ENCODE measurements around the gene FAIM2.

FAIM2 gene

GRCh38 chr12:49819786-49820185 is 83.9 kb downstream of the FAIM2 start:
- H3K27ac ChIP-seq, result no peak overlapping the region
- no peak for TF ChIP-seq CTCF (conservative IDR thresholded peaks at IDR 0.05)

- no peak for TF ChIP-seq CTCF (conservative IDR thresholded peaks at IDR 0.05)
- no peak overlapping the region for H3K27ac ChIP-seq
These were observed 85.3 kb downstream of the FAIM2 start for GRCh38 chr12:49818241-49818895.
